Omental fat pad (tissue), 4 donors: ENCODE results near the gene RANBP1. TPM values are rescaled to one million over a fixed set of nuclear protein-coding genes. Genes with fewer than 3 reads are reported as not detected.

Experiments
- ATAC-seq: fragments of 150-250 bp; one replicate; pipeline ENCODE4 v1.9.1; 2016; ENCODE audit warnings: mild to moderate bottlenecking, moderate library complexity; ENCODE audit not compliant: low FRiP score
- DNase-seq: peaks from one replicate; pipeline ENCODE4 v3.0.0-alpha.2; 2019; ENCODE audit warnings: low spot score
- CTCF ChIP-seq, 3 donors: fragments of 450-650 bp; IDR thresholded peaks; one replicate each; pipeline ENCODE4 v1.5.1; 2016 to 2017; ENCODE audit warnings: antibody characterized with exemption in 3 of 3, mild to moderate bottlenecking in 3 of 3, moderate library complexity in 2 of 3
- total RNA-seq, 4 donors: library from RNA; depleted of rRNA; stranded (reverse); fragments of >200 nt; gene quantifications; one replicate each; pipeline ENCODE4 v1.1.0, GENCODE V29; 2016

The RANBP1 gene
- total RNA-seq, 4 donors from 2014 or later: 146 to 285 (median 159) TPM

GRCh38 chr22:20095521-20095920, 20.4 kb upstream of the RANBP1 start:
- TF ChIP-seq CTCF (IDR thresholded peaks at IDR 0.05): no peak
- ATAC-seq: no peak
- no peak for DNase-seq

DNA sequence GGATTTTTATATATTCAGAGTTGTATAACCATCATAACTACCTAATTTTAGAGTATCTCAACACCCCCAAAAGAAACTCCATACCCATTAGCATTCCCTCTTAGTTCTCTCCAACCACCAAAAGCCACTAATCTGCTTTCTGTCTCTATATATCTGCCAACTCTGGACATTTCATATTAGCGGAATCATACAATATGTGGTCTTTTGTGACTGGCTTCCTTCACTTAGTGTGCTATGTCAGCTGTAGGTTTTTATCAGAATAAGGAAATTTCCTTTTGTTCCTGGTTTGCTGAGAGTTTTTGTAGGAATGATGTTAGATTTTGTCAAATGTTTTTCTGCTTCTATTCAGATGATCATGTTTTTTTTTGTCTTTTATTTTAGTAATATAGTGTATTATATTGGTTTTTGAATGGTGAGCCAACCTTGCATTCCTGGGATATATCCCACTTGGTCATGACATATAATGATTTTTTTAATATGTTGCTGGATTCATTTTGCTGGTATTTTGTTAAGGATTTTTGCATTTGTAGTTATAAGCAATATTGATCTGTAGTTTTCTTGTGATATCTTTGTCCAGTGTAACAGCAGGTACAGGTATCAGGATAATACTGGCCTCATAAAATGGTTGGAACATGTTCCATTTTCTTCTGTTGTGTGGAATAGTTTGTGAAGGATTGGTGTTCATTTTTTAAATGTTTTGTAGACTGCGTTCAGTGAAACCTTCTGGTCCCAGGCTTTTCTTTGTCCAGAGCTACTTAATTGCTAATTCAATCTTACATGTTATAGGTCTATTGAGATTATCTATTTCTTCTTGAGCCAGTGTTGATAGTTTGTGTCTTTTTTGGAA, 19.1 kb upstream of the RANBP1 start:
- ATAC-seq (no peak), DNase-seq (no peak)
- TF ChIP-seq CTCF (IDR thresholded peaks at IDR 0.05): no peak

GRCh38 chr22:20099099-20099711, 16.7 kb upstream of the RANBP1 start:
- no peak for TF ChIP-seq CTCF (IDR thresholded peaks at IDR 0.05)
- DNase-seq (no peak), ATAC-seq (no peak)

- no peak for TF ChIP-seq CTCF (IDR thresholded peaks at IDR 0.05)
- no peak for DNase-seq
- ATAC-seq: no peak
Measured at GRCh38 chr22:20101638-20102037, 14.3 kb upstream of the RANBP1 start.

GRCh38 chr22:20102203-20102780, 13.6 kb upstream of the RANBP1 start:
- DNase-seq: no peak
- TF ChIP-seq CTCF (IDR thresholded peaks at IDR 0.05): no peak
- ATAC-seq: no peak

DNA sequence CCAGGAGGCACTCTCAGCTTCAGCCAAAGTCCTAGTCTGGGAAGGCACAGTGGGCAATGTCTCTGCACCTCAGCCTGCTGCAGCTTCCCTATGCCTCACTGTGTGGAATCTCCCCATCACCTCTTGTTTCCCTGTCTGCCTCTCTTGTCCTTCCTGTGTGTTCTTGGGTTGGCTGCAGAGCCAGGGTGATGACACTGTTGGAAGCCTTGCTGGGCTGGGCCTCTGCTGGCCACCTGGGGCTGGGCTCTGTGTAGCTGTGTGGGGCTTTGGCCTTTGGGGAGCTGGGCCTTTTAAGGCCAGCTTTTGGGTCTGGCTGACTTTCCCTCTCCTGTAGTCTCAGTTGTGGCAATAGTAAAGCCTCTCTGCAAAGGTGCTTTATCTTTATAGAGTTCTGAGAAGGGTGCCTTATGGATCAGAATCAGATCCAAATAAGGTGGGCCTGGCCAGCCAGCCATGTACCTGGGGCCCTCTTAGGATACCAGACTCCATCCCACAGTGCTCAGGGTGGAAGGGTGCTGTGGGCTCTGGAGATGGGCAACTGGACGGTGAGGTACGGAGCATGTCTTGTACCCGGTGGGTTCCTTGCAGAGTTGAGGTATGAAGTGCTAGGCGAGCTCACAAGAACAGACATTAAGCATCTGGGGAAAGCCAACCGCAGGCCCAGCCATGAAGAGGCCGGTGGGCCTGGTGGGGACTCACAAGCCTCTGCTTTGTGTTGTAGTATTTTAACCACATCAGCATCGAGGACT, 10.3 kb upstream of the RANBP1 start:
- ATAC-seq (no peak), DNase-seq (no peak)
- no peak for TF ChIP-seq CTCF (IDR thresholded peaks at IDR 0.05)
